ENCODE measurements around the gene RHEBL1. TPM values are rescaled to one million over a fixed set of nuclear protein-coding genes. Genes with fewer than 3 reads are reported as not detected.

RHEBL1 gene
- total RNA-seq, 1 donor from 2014 or later = 1.1 TPM

- peak; percentile 96 for ATAC-seq
- H3K36me3 ChIP-seq = peaks cover 26% of the 10 kb centered on the region
- H3K9me3 ChIP-seq = no peaks in the 10 kb centered on the region
- peaks cover 13% of the 10 kb centered on the region for H3K4me1 ChIP-seq
- intact Hi-C loops (cut with DNase I) = no loop called here
- H3K27me3 ChIP-seq = no peaks in the 10 kb centered on the region
- TF ChIP-seq, protein P1, sequence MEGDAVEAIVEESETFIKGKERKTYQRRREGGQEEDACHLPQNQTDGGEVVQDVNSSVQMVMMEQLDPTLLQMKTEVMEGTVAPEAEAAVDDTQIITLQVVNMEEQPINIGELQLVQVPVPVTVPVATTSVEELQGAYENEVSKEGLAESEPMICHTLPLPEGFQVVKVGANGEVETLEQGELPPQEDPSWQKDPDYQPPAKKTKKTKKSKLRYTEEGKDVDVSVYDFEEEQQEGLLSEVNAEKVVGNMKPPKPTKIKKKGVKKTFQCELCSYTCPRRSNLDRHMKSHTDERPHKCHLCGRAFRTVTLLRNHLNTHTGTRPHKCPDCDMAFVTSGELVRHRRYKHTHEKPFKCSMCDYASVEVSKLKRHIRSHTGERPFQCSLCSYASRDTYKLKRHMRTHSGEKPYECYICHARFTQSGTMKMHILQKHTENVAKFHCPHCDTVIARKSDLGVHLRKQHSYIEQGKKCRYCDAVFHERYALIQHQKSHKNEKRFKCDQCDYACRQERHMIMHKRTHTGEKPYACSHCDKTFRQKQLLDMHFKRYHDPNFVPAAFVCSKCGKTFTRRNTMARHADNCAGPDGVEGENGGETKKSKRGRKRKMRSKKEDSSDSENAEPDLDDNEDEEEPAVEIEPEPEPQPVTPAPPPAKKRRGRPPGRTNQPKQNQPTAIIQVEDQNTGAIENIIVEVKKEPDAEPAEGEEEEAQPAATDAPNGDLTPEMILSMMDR (IDR thresholded peaks at IDR 0.05) = peak; percentile 57
- H3K4me3 ChIP-seq = peak within 1 kb of the TSS; percentile 94
- peak within 1 kb of the TSS; percentile 97 for H3K27ac ChIP-seq
- DNase-seq = peak; percentile 98
Observed at GRCh38 chr12:49018261-49019119, 51.3 kb downstream of the RHEBL1 start, which contains the start of gene PRKAG1. Gene PRKAG1 (minus strand): TSS chr12:49018776. CDS start chr12:49018740, 36 bp downstream.

DNA sequence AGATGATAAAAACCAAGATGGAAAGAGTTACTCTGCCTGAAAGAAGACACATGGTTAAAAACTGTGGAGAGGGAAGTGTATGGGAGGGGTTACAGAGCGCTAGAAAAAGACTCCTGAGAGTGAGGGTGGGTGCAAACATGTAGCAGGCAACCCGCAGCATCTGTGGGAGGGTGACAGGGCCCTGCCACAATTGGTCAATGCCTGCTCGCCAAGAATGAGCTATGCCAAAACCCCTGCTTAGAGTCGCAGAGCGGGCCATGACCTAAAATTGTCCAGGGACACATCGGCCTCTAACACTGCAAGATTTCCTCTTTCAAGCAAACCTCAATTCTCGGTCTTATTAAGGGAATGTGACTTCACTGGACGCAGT is 51.9 kb downstream of the RHEBL1 start:
- TF ChIP-seq, protein P1 (IDR thresholded peaks at IDR 0.05) = no peak
- no peak for DNase-seq
- Histone ChIP-seq H3K36me3 (peaks cover 21% of the 10 kb centered on the region), H3K9me3 (no peaks in the 10 kb centered on the region), H3K4me3 (peak overlapping the region; percentile 94), H3K27me3 (no peaks in the 10 kb centered on the region), H3K27ac (peak overlapping the region; percentile 97), H3K4me1 (peaks cover 13% of the 10 kb centered on the region)
- intact Hi-C loops (cut with DNase I) = no loop called here
- ATAC-seq = peak; percentile 15

DNA sequence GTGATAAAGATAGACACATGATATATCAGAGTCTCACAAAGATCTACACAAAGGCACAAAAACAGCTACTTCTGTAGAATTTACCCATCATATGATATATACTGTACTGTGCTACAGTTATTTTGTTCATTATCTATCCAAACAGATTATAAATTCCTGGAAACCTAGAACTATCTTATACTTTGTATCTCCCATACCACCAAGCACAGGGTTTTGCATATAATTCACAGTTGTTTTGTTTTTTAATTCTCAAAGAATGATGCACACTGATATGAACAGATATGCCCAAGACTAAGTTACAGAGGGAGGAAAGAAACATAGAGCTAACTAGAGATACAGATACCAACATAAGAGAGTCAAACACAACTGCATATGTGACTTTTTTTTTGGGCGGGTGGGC is 54.6 kb downstream of the RHEBL1 start:
- Histone ChIP-seq H3K27me3 (no peaks in the 10 kb centered on the region), H3K4me1 (peaks cover 13% of the 10 kb centered on the region), H3K36me3 (peaks cover 21% of the 10 kb centered on the region), H3K9me3 (no peaks in the 10 kb centered on the region), H3K4me3 (no peak overlapping the region), H3K27ac (no peak overlapping the region)
- intact Hi-C loops (cut with DNase I) = no loop called here
- TF ChIP-seq, protein P1 (IDR thresholded peaks at IDR 0.05) = no peak
- DNase-seq (no peak), ATAC-seq (no peak)

Other genes with a start within 250 kb of the RHEBL1 start
- gene DDX23, start 217.8 kb downstream of the RHEBL1 start, total RNA-seq = 77.2 TPM
- 7.1 TPM for gene RND1, start 204.1 kb downstream of the RHEBL1 start, total RNA-seq
- 19.5 TPM for gene FKBP11, start 144.5 kb downstream of the RHEBL1 start, total RNA-seq
- gene ARF3, start 112.5 kb downstream of the RHEBL1 start, total RNA-seq = 146 TPM
- 1.2 TPM for gene WNT10B, start 98.2 kb downstream of the RHEBL1 start, total RNA-seq
- not detected for gene WNT1, start 91.7 kb downstream of the RHEBL1 start, total RNA-seq
- gene DDN, start 70.6 kb downstream of the RHEBL1 start, total RNA-seq = not detected
- 46.5 TPM for gene PRKAG1, start 51.2 kb downstream of the RHEBL1 start, total RNA-seq
- gene KMT2D, start 9.2 kb downstream of the RHEBL1 start, total RNA-seq = 102 TPM
- gene DHH, start 24.8 kb upstream of the RHEBL1 start, total RNA-seq = 2.1 TPM
- gene LMBR1L, start 40.9 kb upstream of the RHEBL1 start, total RNA-seq = 54.3 TPM
- gene TUBA1B, start 61.4 kb upstream of the RHEBL1 start, total RNA-seq = 440 TPM
- gene TUBA1A, start 119.1 kb upstream of the RHEBL1 start, total RNA-seq = 90.8 TPM
- 113 TPM for gene TUBA1C, start 195.1 kb upstream of the RHEBL1 start, total RNA-seq
- gene PRPH, start 225.2 kb upstream of the RHEBL1 start, total RNA-seq = not detected